Rectal smooth muscle tissue (tissue), 1 donor: ENCODE data around the gene PIPOX.

ENCODE experiments used
- H3K27ac ChIP-seq: one replicate; pipeline ENCODE4 v1.7.0; 2013; ENCODE audit warnings: low read depth, low read length, inconsistent platforms
- H3K27me3 ChIP-seq: one replicate; pipeline ENCODE4 v1.7.0; 2013; ENCODE audit warnings: low read length; ENCODE audit not compliant: control insufficient read depth, insufficient read depth
- H3K36me3 ChIP-seq: one replicate; pipeline ENCODE4 v1.7.0; 2013; ENCODE audit warnings: low read length; ENCODE audit not compliant: control insufficient read depth, insufficient read depth
- H3K4me1 ChIP-seq: one replicate; pipeline ENCODE4 v1.7.0; 2013; ENCODE audit warnings: low read length; ENCODE audit not compliant: control insufficient read depth, insufficient read depth
- H3K4me3 ChIP-seq: one replicate; pipeline ENCODE4 v1.7.0; 2013; ENCODE audit warnings: low read length
- H3K9ac ChIP-seq: one replicate; pipeline ENCODE4 v1.7.0; 2013; ENCODE audit warnings: low read length

PIPOX gene

DNA sequence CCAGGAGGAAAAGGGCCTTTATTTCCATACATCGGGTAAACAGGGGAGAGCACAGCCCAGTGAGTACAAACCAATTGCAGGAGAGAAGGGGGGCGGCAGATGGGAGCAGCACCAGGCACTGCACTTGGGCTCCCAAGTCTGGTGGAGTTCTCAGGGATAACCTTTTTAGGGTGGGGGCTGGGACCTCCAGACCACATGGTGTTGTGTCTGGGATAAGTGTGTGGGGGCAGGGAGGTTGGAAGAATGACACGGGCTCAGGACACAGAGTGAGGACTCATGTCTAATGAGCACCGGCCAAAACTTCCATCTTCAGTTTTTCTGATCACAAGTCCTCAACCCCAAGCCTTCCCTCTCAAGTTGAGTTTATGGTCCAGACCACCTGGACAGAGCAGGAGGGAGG, 30.6 kb downstream of the PIPOX start:
- no peak overlapping the region for H3K9ac ChIP-seq
- no peaks in the 10 kb centered on the region for H3K4me1 ChIP-seq
- no peaks in the 10 kb centered on the region for H3K36me3 ChIP-seq
- no peak overlapping the region for H3K27ac ChIP-seq
- H3K27me3 ChIP-seq = no peaks in the 10 kb centered on the region
- H3K4me3 ChIP-seq = no peak overlapping the region

DNA sequence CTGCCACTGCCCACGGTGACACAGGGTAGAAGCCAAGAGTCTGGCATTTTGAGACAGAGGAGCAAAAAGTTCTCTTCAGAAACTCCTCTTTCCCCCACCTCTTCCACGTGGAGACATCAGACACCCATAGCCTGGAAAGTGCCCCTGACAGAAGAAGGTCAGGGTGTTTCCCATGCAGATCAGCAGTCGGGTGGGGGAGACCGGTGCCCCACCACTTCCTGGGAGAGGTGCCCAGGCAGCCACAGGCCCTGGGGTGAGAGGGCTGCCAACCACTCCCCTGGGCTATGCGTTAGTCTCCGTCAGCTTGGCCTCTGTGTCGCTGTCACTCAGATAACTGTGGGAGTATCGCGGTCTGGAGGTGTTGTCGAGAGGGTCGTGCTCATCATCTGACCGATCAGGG, 31.5 kb downstream of the PIPOX start:
- H3K4me1 ChIP-seq = no peaks in the 10 kb centered on the region
- H3K9ac ChIP-seq = no peak overlapping the region
- no peak overlapping the region for H3K27ac ChIP-seq
- H3K27me3 ChIP-seq = no peaks in the 10 kb centered on the region
- no peak overlapping the region for H3K4me3 ChIP-seq
- peaks cover 7% of the 10 kb centered on the region for H3K36me3 ChIP-seq

DNA sequence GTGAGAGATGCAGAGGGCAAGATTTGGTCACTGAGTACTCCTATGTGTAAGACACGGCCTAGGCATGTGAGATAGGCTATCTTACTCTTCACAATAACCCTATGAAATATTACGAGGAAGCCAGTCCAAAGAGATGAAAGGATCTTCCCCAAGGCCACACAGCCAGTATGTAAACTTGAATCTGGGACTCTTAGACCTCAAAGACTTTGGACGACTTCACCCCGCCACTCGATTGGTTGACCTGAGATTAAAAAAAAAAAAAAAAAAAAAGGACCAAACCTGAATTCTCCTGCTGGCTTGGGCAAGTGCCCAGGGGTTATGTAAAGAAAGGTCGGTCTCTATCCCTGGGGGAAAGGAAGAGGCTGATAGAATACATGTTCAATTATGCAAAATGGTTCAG, 33.1 kb downstream of the PIPOX start:
- Histone ChIP-seq H3K9ac (no peak overlapping the region), H3K4me3 (no peak overlapping the region), H3K27me3 (no peaks in the 10 kb centered on the region), H3K27ac (no peak overlapping the region), H3K4me1 (no peaks in the 10 kb centered on the region), H3K36me3 (peaks cover 14% of the 10 kb centered on the region)

DNA sequence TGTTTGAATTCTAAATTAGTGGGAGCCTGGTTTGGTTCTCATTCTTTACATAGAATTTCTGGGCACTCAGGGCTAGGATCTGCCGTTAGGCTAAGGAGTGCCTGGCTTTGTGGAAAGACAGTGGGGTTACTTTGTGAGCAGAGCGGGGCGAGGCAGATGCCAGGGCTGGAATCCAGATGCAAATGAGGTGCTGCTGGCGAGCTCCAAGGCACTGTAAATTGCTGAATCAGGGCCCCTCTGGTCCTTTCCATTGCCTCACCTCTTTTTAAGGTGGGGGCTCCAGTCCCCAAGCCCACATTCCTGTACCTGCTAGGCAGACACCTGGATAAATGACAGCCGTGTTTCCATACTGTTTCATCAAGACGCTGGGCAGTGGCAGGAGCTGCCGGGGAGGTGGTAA, 33.8 kb downstream of the PIPOX start:
- no peak overlapping the region for H3K4me3 ChIP-seq
- peaks cover 17% of the 10 kb centered on the region for H3K36me3 ChIP-seq
- H3K27ac ChIP-seq = no peak overlapping the region
- H3K4me1 ChIP-seq = no peaks in the 10 kb centered on the region
- H3K9ac ChIP-seq = no peak overlapping the region
- H3K27me3 ChIP-seq = no peaks in the 10 kb centered on the region

DNA sequence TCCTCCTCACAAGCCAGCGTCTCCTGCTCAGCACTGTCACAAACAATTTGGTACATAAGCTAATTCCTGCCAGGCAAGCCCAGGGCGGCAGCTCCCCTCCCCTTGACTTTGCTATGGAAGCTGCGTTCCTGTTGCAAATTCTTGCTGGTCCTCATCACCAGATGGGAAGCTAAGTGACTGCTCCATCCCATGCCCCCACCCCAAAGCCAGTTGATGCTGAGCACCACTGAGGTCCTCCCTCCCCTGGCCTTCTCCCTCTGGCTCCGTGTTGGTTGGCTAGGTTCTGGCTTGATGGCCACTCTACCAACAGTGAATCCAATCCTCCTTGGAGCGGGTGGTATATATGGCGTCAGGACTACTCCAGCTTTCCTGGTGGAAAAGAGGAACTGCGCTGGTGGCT, 34.4 kb downstream of the PIPOX start:
- H3K4me3 ChIP-seq = no peak overlapping the region
- H3K4me1 ChIP-seq = no peaks in the 10 kb centered on the region
- no peaks in the 10 kb centered on the region for H3K27me3 ChIP-seq
- H3K36me3 ChIP-seq = peaks cover 21% of the 10 kb centered on the region
- no peak overlapping the region for H3K27ac ChIP-seq
- no peak overlapping the region for H3K9ac ChIP-seq

DNA sequence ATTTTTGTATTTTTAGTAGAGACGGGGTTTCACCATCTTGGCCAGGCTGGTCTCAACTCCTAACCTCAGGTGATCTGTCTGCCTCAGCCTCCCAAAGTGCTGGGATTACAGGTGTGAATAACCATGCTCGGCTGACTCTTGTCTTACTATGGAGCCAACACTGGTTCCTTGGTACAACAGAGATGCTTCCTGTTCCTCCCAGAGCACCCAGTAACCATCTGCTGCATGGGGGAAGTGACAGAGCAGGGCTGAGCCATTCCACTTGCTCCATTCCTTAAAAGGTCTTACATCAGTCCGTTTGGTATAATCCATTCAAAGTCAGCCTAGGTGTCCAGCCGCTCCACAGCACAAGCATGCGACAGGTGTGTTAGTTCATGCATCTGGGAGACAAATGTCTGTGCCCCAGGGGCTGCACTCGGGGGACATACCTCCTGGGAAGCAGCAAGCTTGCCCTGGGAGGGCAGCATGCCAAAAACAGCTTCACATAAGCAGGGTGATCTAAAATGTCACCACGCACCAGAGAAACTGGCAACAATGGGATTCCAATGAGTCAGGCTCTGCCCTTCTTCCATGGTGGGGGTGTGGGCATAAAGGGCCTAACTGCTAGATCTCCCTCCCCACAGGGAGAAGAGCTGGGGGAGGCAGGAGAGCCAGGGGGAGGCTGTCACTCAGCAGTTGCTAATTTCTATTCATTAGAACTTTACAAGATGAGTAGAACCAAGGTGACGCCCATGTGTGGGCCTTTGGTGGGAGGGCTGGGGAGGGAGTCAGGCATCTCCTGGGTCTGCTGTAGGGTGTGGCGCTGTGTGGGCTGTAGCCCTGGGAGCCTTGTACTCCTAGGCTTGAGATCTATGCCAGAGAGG, 35.5 kb downstream of the PIPOX start:
- Histone ChIP-seq H3K4me1 (no peaks in the 10 kb centered on the region), H3K27ac (no peak overlapping the region), H3K36me3 (peaks cover 26% of the 10 kb centered on the region)

DNA sequence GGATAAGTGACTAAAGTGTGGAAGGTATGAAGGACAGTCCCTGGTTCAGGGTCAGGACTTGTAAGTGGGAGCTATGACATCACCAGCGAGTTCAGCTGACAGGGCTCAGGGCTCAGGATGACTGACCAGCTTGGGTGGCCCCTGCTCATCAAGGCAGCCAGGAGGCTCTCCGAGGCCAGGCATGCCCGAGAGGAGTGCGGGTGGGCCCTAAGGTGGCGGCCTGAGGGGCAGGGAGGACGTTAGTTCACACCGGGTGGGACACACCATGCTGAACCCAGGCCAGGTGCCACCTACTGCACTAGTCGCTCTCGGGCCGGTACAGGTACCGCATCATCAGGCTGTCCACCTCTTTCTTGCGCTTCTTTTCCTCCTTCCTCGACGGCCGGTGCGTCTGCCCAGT, 36.5 kb downstream of the PIPOX start:
- Histone ChIP-seq H3K9ac (no peak overlapping the region), H3K36me3 (peaks cover 26% of the 10 kb centered on the region), H3K27ac (no peak overlapping the region)

More for the DNA sequence above, 35.5 kb downstream of the PIPOX start:
- Histone ChIP-seq H3K27me3 (no peaks in the 10 kb centered on the region), H3K4me3 (no peak overlapping the region), H3K9ac (no peak overlapping the region)

DNA sequence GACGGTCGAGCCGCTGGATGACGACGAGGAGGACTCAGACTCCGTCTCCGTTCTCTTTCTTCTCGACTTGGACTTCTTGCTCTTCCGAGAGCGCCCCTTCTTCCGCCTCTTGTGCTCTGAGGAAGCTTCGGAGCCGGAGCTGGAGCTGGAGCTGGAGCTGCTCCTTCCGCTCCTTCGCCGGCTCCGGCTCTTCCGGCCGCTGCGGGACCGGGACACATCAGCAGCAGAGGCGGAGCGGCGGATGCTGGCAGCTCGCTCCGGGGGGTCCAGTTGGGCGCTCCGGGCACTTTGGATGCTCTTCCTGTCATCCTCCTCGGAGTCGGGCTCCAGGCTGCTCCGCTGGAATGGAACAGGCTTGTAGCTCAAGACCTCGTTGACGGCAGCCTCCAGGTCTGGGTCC, 36.9 kb downstream of the PIPOX start:
- Histone ChIP-seq H3K36me3 (peaks cover 26% of the 10 kb centered on the region), H3K27me3 (no peaks in the 10 kb centered on the region), H3K9ac (no peak overlapping the region), H3K4me3 (no peak overlapping the region), H3K27ac (no peak overlapping the region), H3K4me1 (no peaks in the 10 kb centered on the region)

More for the DNA sequence above, 36.5 kb downstream of the PIPOX start:
- Histone ChIP-seq H3K27me3 (no peaks in the 10 kb centered on the region), H3K4me3 (no peak overlapping the region), H3K4me1 (no peaks in the 10 kb centered on the region)

DNA sequence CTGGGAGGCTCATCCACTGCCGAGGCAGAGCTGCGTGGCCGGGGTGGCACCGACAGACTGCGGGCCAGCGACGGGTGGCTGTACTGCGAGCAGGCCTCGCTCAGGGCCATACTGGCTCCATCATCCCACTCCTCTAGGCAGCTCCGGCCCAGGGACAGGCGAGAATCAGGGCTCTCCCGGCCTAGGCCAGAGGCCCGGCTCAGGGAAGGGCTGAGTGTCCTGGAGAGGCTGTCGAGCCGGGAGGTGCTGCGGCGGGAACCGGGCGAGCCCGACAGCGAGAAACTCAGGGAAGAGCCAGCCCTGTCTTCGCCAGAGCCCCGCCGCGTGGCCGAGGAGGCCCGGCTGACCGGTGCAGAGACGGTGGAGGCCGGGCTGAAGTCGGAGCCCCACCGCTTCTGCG, 37.4 kb downstream of the PIPOX start:
- H3K36me3 ChIP-seq = peaks cover 29% of the 10 kb centered on the region
- peaks cover 3% of the 10 kb centered on the region for H3K4me1 ChIP-seq
- H3K4me3 ChIP-seq = no peak overlapping the region
- no peak overlapping the region for H3K9ac ChIP-seq
- no peak overlapping the region for H3K27ac ChIP-seq
- no peaks in the 10 kb centered on the region for H3K27me3 ChIP-seq

DNA sequence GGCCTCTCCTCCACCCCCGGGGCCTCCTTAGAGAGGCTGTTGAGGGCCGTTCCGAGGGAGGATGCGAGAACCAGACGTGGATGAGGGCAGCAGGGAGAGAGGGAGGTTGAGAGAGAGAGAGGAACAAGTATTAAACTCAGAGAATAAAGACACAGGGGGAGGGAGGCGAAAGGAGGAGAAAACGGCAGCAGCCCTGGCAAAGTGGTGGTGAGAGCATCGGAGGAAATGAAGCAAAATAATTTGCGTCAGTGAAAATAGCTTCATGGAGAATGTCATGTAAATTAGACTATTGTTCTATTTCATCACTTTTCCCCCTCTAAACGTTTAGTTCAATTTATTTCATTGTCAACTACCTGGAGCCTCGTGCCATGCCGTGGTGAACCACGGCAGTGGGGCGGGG, 38.0 kb downstream of the PIPOX start:
- Histone ChIP-seq H3K27me3 (no peaks in the 10 kb centered on the region), H3K27ac (no peak overlapping the region), H3K9ac (no peak overlapping the region), H3K4me1 (peaks cover 3% of the 10 kb centered on the region), H3K4me3 (no peak overlapping the region), H3K36me3 (peaks cover 35% of the 10 kb centered on the region)

DNA sequence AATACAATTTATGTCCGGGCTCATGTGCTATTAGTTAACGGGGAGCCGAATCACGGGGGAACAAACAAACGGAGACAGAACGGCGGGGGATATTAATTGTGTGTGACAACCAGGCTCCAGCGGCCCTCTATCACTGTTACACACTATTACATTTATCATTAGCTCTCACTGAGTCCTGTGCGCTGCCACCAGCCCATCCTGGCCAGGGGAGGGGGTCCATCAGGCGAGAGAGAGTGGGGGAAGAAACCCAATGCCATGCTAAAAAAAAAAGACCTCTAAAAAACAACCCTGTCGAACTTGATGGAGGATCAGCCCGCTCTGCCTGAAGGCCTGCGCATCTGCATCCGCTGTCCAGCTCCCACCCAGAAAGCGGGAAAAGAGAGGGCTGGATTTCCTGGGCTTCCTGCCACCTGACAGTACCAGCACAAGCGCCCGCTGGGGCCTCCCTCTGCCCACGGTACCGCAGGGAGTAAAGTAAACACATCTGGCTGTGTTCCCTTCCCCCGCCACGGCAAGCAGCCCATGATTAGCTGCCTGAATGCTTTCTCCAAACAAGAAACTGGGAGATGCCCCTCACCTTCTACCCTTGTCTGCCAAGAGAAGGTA, 41.7 kb downstream of the PIPOX start:
- H3K9ac ChIP-seq = no peak overlapping the region
- no peaks in the 10 kb centered on the region for H3K27me3 ChIP-seq
- H3K4me3 ChIP-seq = no peak overlapping the region
- peak overlapping the region; percentile 18 for H3K27ac ChIP-seq
- H3K36me3 ChIP-seq = peaks cover 41% of the 10 kb centered on the region
- H3K4me1 ChIP-seq = peaks cover 3% of the 10 kb centered on the region

DNA sequence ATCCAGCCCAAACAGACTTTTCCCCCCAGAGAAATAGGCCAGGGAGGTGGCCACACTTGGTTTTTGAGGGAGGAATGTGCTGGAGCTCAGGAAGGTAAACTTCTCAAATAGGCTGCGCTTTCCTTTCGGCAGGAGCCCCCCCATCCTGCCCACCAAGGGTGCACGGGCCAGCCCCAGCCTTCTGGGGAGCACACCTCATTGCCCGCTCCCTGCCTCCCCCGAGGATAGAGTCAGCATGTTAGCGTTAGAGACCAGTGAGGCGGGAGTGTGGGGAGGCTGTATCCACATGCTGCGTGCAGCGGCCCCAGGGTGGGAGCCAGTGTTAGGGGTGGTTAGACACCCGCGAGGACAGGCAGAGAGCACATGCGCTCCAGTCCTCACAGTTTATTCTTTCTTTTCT, 42.3 kb downstream of the PIPOX start:
- Histone ChIP-seq H3K4me1 (peaks cover 8% of the 10 kb centered on the region), H3K9ac (no peak overlapping the region), H3K27me3 (no peaks in the 10 kb centered on the region), H3K4me3 (no peak overlapping the region), H3K36me3 (peaks cover 39% of the 10 kb centered on the region), H3K27ac (peak overlapping the region; percentile 23)
